Lung (tissue), 12 donors: ENCODE data around the gene COX11. TPM values are rescaled to one million over a fixed set of nuclear protein-coding genes. Genes with fewer than 3 reads are reported as not detected.

Experiments
- ATAC-seq: fragments of 200-7000 bp; cut with Tn5 transposase; one replicate; pipeline ENCODE4 v1.9.1; 2020; ENCODE audit warnings: moderate number of reproducible peaks; ENCODE audit not compliant: insufficient read depth, low FRiP score
- DNase-seq, 3 donors: peaks; one replicate each; pipeline ENCODE4 v3.0.0-alpha.2; 2013 to 2017
- H3K27ac ChIP-seq, 2 donors: one replicate each; pipeline ENCODE4 v1.5.1; 2013; ENCODE audit warnings: mild to moderate bottlenecking in 2 of 2, moderate library complexity in 2 of 2, control low read depth in 1 of 2, inconsistent platforms in 1 of 2, low read depth in 1 of 2, low read length in 1 of 2
- H3K27me3 ChIP-seq, 3 donors: one replicate each; pipeline ENCODE4 v1.5.1; 2013; ENCODE audit warnings: low read length in 2 of 3; ENCODE audit not compliant: control insufficient read depth in 3 of 3, insufficient read depth in 3 of 3
- H3K36me3 ChIP-seq, 4 donors: one replicate each; pipeline ENCODE4 v1.5.1; 2013; ENCODE audit warnings: low read length in 4 of 4, mild to moderate bottlenecking in 1 of 4, moderate library complexity in 1 of 4; ENCODE audit not compliant: control insufficient read depth in 4 of 4, insufficient read depth in 4 of 4
- H3K4me1 ChIP-seq, 5 donors: one replicate each; pipeline ENCODE4 v1.5.1; 2013; ENCODE audit warnings: low read length in 5 of 5, mild to moderate bottlenecking in 2 of 5, moderate library complexity in 1 of 5; ENCODE audit not compliant: control insufficient read depth in 5 of 5, insufficient read depth in 5 of 5
- H3K4me3 ChIP-seq: one replicate; pipeline ENCODE4 v1.5.1; 2013; ENCODE audit warnings: mild to moderate bottlenecking, control low read depth, moderate library complexity
- H3K9ac ChIP-seq, 2 donors: one replicate each; pipeline ENCODE4 v1.5.1; 2013; ENCODE audit warnings: low read length in 2 of 2, control low read depth in 1 of 2; ENCODE audit not compliant: insufficient read depth in 1 of 2
- H3K9me3 ChIP-seq, 4 donors: one replicate each; pipeline ENCODE4 v1.5.1; 2013; ENCODE audit warnings: low read length in 3 of 4, mild to moderate bottlenecking in 1 of 4, moderate library complexity in 1 of 4; ENCODE audit not compliant: control insufficient read depth in 4 of 4, insufficient read depth in 3 of 4
- CTCF ChIP-seq: IDR thresholded peaks from 2 replicates; pipeline ENCODE4 v1.5.1; 2012; ENCODE audit warnings: mild to moderate bottlenecking; ENCODE audit errors: control extremely low read depth, extremely low read depth
- whole genome bisulfite sequencing, 2 donors: extraction: QIAGEN DNeasy Blood & Tissue Kit; methylation state at CpG; one replicate each; pipeline ENCODE4 v1.1.7; 2013; 5-methylcytosine and 5-hydroxymethylcytosine counted together
- polyA plus RNA-seq, 2 donors: library from polyadenylated mRNA; stranded (reverse); fragments of 200-250 nt; gene quantifications; one replicate each; pipeline ENCODE4 v1.2.1, GENCODE V29; 2013
- total RNA-seq, 2 donors: library from RNA; depleted of rRNA in 1 of 2; stranded (reverse); fragments of >200 nt in 1 of 2; gene quantifications; one replicate each; pipeline ENCODE4 v1.2.1, GENCODE V29; 2014 to 2021
- donor health status: control.
- donor health status: control.
- donor health status: Bipolar disorder and iron deficiency.
- donor health status: healthy.
- donor health status: DM: yes; HTN: yes; CAD: no.

Gene COX11
- total and polyA plus RNA-seq, 4 donors = 21.8 to 44.6 (median 34.4) TPM

GRCh38 chr17:54967621-54968261, 713 bp downstream of the COX11 start:
- ATAC-seq (no peak), DNase-seq (peak; percentile 32 to 61 (median 55))
- H3K4me3 ChIP-seq = peak overlapping the region; percentile 66
- no peaks in the 10 kb centered on the region for H3K9me3 ChIP-seq
- 1 to 2% methylated on average over 21 of the region's 21 CpGs for WGBS, 2 donors
- H3K27me3 ChIP-seq = no peaks in the 10 kb centered on the region
- no peak for TF ChIP-seq CTCF
- H3K9ac ChIP-seq = peak overlapping the region; percentile 78 to 84
- peaks cover 0 to 18% (median 7%) of the 10 kb centered on the region in 4 donors for H3K36me3 ChIP-seq
- H3K4me1 ChIP-seq = peaks cover 0 to 20% (median 11%) of the 10 kb centered on the region in 5 donors
- peak overlapping the region; percentile 46 to 89 for H3K27ac ChIP-seq

- H3K9me3 ChIP-seq = no peaks in the 10 kb centered on the region
- ATAC-seq (no peak), DNase-seq (no peak)
- H3K27ac ChIP-seq = no peak overlapping the region
- H3K36me3 ChIP-seq = peaks cover 4 to 16% (median 10%) of the 10 kb centered on the region in 4 donors
- no peak overlapping the region for H3K9ac ChIP-seq
- peaks cover 0 to 1% (median 0%) of the 10 kb centered on the region in 5 donors for H3K4me1 ChIP-seq
- H3K27me3 ChIP-seq = no peaks in the 10 kb centered on the region
- WGBS, 2 donors = 76 to 78% methylated on average over 3 of the region's 3 CpGs
- no peak for TF ChIP-seq CTCF
- H3K4me3 ChIP-seq = no peak overlapping the region
These were observed 11.7 kb downstream of the COX11 start for GRCh38 chr17:54956791-54957190.

GRCh38 chr17:54951286-54951685, 17.2 kb downstream of the COX11 start:
- Histone ChIP-seq H3K9ac (no peak overlapping the region), H3K4me3 (no peak overlapping the region), H3K36me3 (peaks cover 0 to 10% (median 3%) of the 10 kb centered on the region in 4 donors), H3K4me1 (peaks cover 0 to 2% (median 0%) of the 10 kb centered on the region in 5 donors), H3K27ac (no peak overlapping the region), H3K27me3 (no peaks in the 10 kb centered on the region), H3K9me3 (no peaks in the 10 kb centered on the region)
- no peak for TF ChIP-seq CTCF
- 81 to 95% methylated on average over 4 of the region's 4 CpGs for WGBS, 2 donors
- DNase-seq (no peak), ATAC-seq (no peak)

- Histone ChIP-seq H3K9ac (no peak overlapping the region), H3K36me3 (peaks cover 0 to 10% (median 3%) of the 10 kb centered on the region in 4 donors), H3K27me3 (no peaks in the 10 kb centered on the region), H3K27ac (no peak overlapping the region), H3K4me1 (peaks cover 0 to 2% (median 0%) of the 10 kb centered on the region in 5 donors), H3K4me3 (no peak overlapping the region), H3K9me3 (no peaks in the 10 kb centered on the region)
- 85 to 93% methylated on average over 2 of the region's 2 CpGs for WGBS, 2 donors
- TF ChIP-seq CTCF = no peak
- ATAC-seq (no peak), DNase-seq (peak in 1 of 3 donors; percentile 11)
These were observed 18.3 kb downstream of the COX11 start for GRCh38 chr17:54950116-54950515.
